ENCODE measurements around the gene SMPD3.

The SMPD3 gene

GRCh38 chr16:68403177-68403576, 45.1 kb downstream of the SMPD3 start:
- DNase-seq (ENCODE audit: low read depth), result no peak

GRCh38 chr16:68402748-68403040, 45.6 kb downstream of the SMPD3 start:
- DNase-seq (ENCODE audit: low read depth), result no peak

- peak; percentile 31 for DNase-seq (ENCODE audit: low read depth)
These were observed 46.2 kb downstream of the SMPD3 start for GRCh38 chr16:68401871-68402747.

GRCh38 chr16:68400924-68401460, 47.3 kb downstream of the SMPD3 start:
- no peak for DNase-seq (ENCODE audit: low read depth)

- DNase-seq (ENCODE audit: low read depth), result no peak
These were observed 48.0 kb downstream of the SMPD3 start for GRCh38 chr16:68400083-68400923.

DNA sequence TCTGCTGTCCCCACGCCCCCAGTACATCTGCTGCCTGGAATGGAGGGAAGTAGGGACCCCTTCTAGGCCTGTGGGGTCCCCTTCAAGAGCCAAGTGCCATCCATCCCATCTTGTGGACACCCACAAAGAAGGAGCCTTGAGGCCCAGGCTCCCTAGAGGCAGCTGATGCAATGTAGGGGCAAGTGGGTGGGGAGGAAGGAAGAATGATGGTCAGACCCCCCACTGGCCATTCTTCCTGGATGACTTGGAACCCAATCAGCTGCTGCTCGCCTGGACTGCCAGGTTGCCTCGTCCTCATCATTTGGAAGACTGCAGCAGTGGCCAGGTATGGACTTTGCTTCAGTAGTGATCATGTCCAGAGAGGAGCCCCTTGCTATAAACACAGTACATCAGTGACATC, 48.9 kb downstream of the SMPD3 start:
- DNase-seq (ENCODE audit: low read depth), result no peak

- DNase-seq (ENCODE audit: low read depth), result no peak
These were observed 50.6 kb downstream of the SMPD3 start for GRCh38 chr16:68397710-68398201.

GRCh38 chr16:68396481-68396880, 51.8 kb downstream of the SMPD3 start:
- DNase-seq (ENCODE audit: low read depth), result no peak

GRCh38 chr16:68395815-68396214, 52.5 kb downstream of the SMPD3 start:
- no peak for DNase-seq (ENCODE audit: low read depth)

DNA sequence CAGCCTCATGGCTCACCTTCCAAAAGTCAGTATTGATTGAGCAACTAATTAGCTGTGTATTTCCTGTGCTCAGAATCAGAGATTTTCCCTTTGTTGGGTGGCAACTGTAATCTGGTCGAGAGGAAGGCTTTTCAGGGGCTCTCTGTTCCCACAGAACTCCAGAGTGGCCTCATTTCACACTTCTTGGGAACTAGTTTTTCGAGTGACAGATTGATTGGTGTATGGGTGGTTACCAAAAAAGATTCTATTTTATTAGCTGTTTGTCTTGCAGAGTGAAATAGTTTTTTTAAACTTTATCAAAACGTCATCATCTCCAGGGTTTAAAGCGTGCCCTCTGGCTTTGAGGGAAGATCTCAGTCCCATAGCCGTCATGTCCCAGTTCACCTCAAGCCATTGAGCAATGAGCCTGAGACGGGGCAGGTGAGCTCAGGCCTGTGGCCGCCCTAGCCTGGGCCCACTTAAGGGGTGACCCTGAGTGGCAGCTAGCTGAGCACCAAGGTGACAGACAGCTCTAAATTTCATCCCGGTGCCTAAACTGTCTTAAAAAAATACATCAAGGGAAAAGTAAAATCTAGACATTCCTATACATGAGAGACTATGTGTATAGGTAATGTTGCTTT, 53.0 kb downstream of the SMPD3 start:
- no peak for DNase-seq (ENCODE audit: low read depth)

GRCh38 chr16:68393333-68393732, 55.0 kb downstream of the SMPD3 start:
- DNase-seq (ENCODE audit: low read depth), result no peak

DNA sequence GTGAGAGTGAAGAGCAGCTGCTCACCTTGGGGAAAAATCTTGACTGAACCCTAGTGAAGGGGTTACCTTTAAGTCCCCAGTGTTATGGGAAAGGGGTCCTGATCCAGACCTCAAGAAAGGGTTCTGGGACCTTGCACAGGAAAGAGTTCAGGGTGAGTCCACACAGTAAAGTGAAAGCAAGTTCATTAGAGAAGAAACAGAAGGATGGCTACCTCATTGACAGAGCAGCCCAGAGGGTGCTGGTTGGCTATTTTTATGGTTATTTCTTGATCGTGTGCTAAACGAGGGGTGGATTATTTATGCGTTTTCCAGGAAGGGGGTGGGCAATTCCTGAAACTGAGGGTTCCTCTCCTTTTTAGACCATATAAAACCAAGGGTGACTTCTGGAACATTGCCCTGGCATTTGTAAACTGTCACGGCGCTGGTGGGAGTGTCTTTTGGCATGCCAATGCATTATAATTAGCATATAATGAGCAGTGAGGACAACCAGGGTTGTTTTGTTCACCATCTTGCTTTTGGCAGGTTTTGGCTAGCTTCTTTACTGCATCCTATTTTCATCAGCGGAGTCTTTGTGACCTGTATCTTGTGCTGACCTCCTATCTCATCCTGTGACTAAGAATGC, 58.4 kb downstream of the SMPD3 start:
- no peak for DNase-seq (ENCODE audit: low read depth)

GRCh38 chr16:68389006-68389405, 59.3 kb downstream of the SMPD3 start:
- DNase-seq (ENCODE audit: low read depth), result no peak

- DNase-seq (ENCODE audit: low read depth), result no peak
These were observed 60.2 kb downstream of the SMPD3 start for GRCh38 chr16:68388124-68388523.

DNA sequence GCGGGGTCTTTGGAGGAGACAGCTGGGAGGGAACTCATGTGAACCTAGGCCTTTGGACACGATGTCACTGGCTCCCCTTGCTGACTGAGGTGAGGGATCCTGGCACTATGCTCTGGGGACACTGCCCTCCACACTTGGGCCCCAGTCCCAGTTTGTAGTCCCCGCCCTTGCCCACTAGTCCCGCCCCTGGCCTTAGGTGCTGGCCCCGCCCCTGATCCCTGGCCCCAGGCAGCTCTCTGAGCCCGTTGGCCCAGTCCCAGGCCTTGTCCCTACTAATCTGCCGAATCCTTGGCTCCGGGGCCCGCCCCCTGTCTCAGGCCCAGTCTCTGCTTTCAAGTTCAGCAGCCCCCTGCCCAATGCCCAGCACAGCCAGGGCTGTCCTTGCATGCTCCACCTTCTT, 61.0 kb downstream of the SMPD3 start:
- DNase-seq (ENCODE audit: low read depth), result no peak

DNA sequence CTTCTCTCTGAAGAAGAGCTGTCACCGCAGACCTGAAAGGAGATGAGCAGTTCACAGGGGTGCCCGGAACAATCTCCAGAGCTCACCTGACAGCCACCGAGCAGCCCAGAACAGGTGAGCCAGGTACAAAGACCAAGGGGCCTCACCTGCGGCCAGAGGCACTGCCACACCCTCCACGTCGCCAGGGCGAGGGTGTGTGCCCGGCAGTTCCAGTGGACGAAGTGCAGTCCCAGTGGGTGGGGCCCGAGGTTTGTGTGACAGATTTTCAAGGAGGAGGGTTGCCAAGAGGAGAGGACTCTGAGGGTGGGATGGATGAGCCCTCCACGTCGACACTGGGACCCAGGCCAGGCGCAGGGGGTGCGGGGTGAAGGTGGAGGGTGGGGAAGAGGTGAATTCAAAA, 61.7 kb downstream of the SMPD3 start:
- no peak for DNase-seq (ENCODE audit: low read depth)

GRCh38 chr16:68385371-68385770, 62.9 kb downstream of the SMPD3 start:
- no peak for DNase-seq (ENCODE audit: low read depth)

GRCh38 chr16:68384288-68385161, 63.8 kb downstream of the SMPD3 start:
- DNase-seq (ENCODE audit: low read depth), result no peak

GRCh38 chr16:68383858-68384257, 64.5 kb downstream of the SMPD3 start:
- DNase-seq (ENCODE audit: low read depth), result no peak

DNA sequence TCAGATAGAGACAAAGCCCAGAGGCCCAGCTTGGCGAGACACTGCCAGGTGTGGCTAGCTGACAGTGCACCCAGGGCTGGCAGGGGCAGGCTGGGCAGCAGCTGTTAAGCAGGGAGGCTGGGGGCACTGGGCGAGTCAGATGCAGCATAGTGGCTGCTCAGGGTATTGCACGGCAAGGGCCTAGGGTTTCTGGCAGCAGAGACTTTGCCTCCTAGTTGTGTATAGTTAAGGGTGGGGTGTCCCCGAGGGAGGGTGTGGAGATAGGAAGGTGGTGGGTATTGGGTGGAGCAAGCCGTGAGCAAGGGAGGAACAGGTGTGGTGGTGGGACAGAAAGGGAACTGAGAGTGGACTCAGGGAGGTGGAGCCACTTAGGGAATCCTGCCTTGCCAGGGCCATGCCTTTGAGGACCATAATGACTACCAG, 66.0 kb downstream of the SMPD3 start:
- DNase-seq (ENCODE audit: low read depth), result no peak

- DNase-seq (ENCODE audit: low read depth), result no peak
These were observed 67.0 kb downstream of the SMPD3 start for GRCh38 chr16:68381363-68381724.
